HG03342 (cell line): ENCODE measurements around the gene TMEM72.
"Not testable (repeated sequence)": the region's sequence is repeated elsewhere in the genome, so short reads cannot be mapped to it uniquely, and the experiment has no call there.

Experiments
- ATAC-seq: cut with Tn5 transposase; IDR thresholded peaks from one replicate; pipeline ENCODE4 v1.9.1; 2021; ENCODE audit warnings: mild to moderate bottlenecking, moderate library complexity; ENCODE audit not compliant: unreplicated experiment

The TMEM72 gene

GRCh38 chr10:44911081-44911540 is at the start of gene TMEM72:
Gene TMEM72 (plus strand): TSS chr10:44911337. CDS start chr10:44911513, 176 bp downstream.
- no peak for ATAC-seq

- no peak for ATAC-seq
Observed at GRCh38 chr10:44862006-44862751, 49.0 kb upstream of the TMEM72 start.

GRCh38 chr10:44862924-44863323 is 48.2 kb upstream of the TMEM72 start:
- ATAC-seq = no peak

GRCh38 chr10:44863344-44864047 is 47.6 kb upstream of the TMEM72 start:
- ATAC-seq = no peak

- no peak for ATAC-seq
Observed at GRCh38 chr10:44864051-44864450, 47.1 kb upstream of the TMEM72 start.

- peak; percentile 93 for ATAC-seq
Observed at GRCh38 chr10:44864637-44865288, 46.4 kb upstream of the TMEM72 start.

GRCh38 chr10:44865289-44865671 is 45.9 kb upstream of the TMEM72 start:
- no peak for ATAC-seq

- not testable (repeated sequence) for ATAC-seq
Observed at GRCh38 chr10:44866367-44866766, 44.8 kb upstream of the TMEM72 start.

GRCh38 chr10:44870031-44870430 is 41.1 kb upstream of the TMEM72 start:
- ATAC-seq = no peak

- no peak for ATAC-seq
Observed at GRCh38 chr10:44873160-44873559, 38.0 kb upstream of the TMEM72 start.

- ATAC-seq = no peak
Observed at GRCh38 chr10:44874166-44874565, 37.0 kb upstream of the TMEM72 start.

GRCh38 chr10:44878706-44879530 is 32.2 kb upstream of the TMEM72 start:
- ATAC-seq = no peak

- ATAC-seq = no peak
Observed at GRCh38 chr10:44879531-44879899, 31.6 kb upstream of the TMEM72 start.

GRCh38 chr10:44880090-44880715 is 30.9 kb upstream of the TMEM72 start:
- no peak for ATAC-seq

- no peak for ATAC-seq
Observed at GRCh38 chr10:44881649-44882048, 29.5 kb upstream of the TMEM72 start.

GRCh38 chr10:44882166-44882720 is 28.9 kb upstream of the TMEM72 start:
- ATAC-seq = no peak

- no peak for ATAC-seq
Observed at GRCh38 chr10:44883593-44884331, 27.4 kb upstream of the TMEM72 start.

- no peak for ATAC-seq
Observed at GRCh38 chr10:44885710-44886109, 25.4 kb upstream of the TMEM72 start.

GRCh38 chr10:44886966-44887365 is 24.2 kb upstream of the TMEM72 start:
- ATAC-seq = no peak
